Activated CD4-positive, CD25-positive, alpha-beta regulatory T cell treated with anti-CD3 and anti-CD28 coated beads, Interleukin-2, amount 50 U/mL, for 72 hours (primary cell): ENCODE measurements around the gene ADGRF1.

Experiments used
- DNase-seq: peaks from one replicate; pipeline ENCODE4 v3.0.0; 2021

ADGRF1 gene

GRCh38 chr6:46973029-46973428, 69.1 kb downstream of the ADGRF1 start:
- no peak for DNase-seq

GRCh38 chr6:46972531-46972930, 69.6 kb downstream of the ADGRF1 start:
- DNase-seq: no peak

- DNase-seq: no peak
Measured at GRCh38 chr6:46969206-46969605, 72.9 kb downstream of the ADGRF1 start.

- DNase-seq: no peak
Measured at GRCh38 chr6:46967826-46968349, 74.2 kb downstream of the ADGRF1 start.

- DNase-seq: no peak
Measured at GRCh38 chr6:46964716-46965519, 77.2 kb downstream of the ADGRF1 start.

- no peak for DNase-seq
Measured at GRCh38 chr6:46963626-46964025, 78.5 kb downstream of the ADGRF1 start.

GRCh38 chr6:46963039-46963438, 79.1 kb downstream of the ADGRF1 start:
- no peak for DNase-seq

GRCh38 chr6:46961711-46962110, 80.4 kb downstream of the ADGRF1 start:
- DNase-seq: no peak

- DNase-seq: no peak
Measured at GRCh38 chr6:46961232-46961631, 80.9 kb downstream of the ADGRF1 start.

- no peak for DNase-seq
Measured at GRCh38 chr6:46959419-46959818, 82.7 kb downstream of the ADGRF1 start.

GRCh38 chr6:46956409-46956808, 85.7 kb downstream of the ADGRF1 start:
- DNase-seq: no peak

GRCh38 chr6:46954837-46955451, 87.2 kb downstream of the ADGRF1 start:
- DNase-seq: no peak

GRCh38 chr6:46953921-46954320, 88.2 kb downstream of the ADGRF1 start:
- no peak for DNase-seq

- no peak for DNase-seq
Measured at GRCh38 chr6:46949632-46950280, 92.4 kb downstream of the ADGRF1 start.

- no peak for DNase-seq
Measured at GRCh38 chr6:46948699-46949098, 93.4 kb downstream of the ADGRF1 start.
